A673 (cell line): ENCODE data around the gene MRPL52. TPM values are rescaled to one million over a fixed set of nuclear protein-coding genes. Genes with fewer than 3 reads are reported as not detected.

Experiments used
- BruUV-seq: library from RNA; stranded (reverse); fragments of 400-500 nt; replicated peaks from 2 replicates; lab custom pipeline; 2021; lab: Mats Ljungman, UMichigan
- CTCF ChIA-PET: fragments of 300-600 bp; sonication (Branson Sonifier 250); formaldehyde crosslinking; loops from one replicate; lab custom pipeline; 2022; ENCODE audit warnings: antibody characterized with exemption; lab: Charles Lee
- POLR2A ChIA-PET: fragments of 300-600 bp; sonication (Branson Sonifier 250); formaldehyde crosslinking; loops from one replicate; lab custom pipeline; 2022; ENCODE audit warnings: antibody characterized with exemption; ENCODE audit not compliant: low non-redundant PET; lab: Charles Lee
- DNase-seq: peaks from one replicate; pipeline ENCODE4 v3.0.0-alpha.2; 2015; ENCODE audit warnings: low spot score
- H3K27ac ChIP-seq: fragments of 200-600 bp; sonication (generic); 2 replicates; pipeline ENCODE4 v1.5.1; 2016; ENCODE audit warnings: mixed run types, low read depth, mild to moderate bottlenecking, mixed read lengths, antibody characterized with exemption, low read length; ENCODE audit not compliant: poor library complexity, severe bottlenecking
- H3K27me3 ChIP-seq: fragments of 200-600 bp; sonication (generic); replicated peaks from 2 replicates; pipeline ENCODE4 v1.6.1; 2017; ENCODE audit warnings: mixed run types, low read depth, mild to moderate bottlenecking, mixed read lengths, antibody characterized with exemption, low read length; ENCODE audit not compliant: insufficient read depth, poor library complexity
- H3K36me3 ChIP-seq: fragments of 200-600 bp; sonication (generic); 2 replicates; pipeline ENCODE4 v1.6.1; 2016; ENCODE audit warnings: mixed run types, mild to moderate bottlenecking, mixed read lengths, antibody characterized with exemption, low read length; ENCODE audit not compliant: insufficient read depth, poor library complexity, severe bottlenecking
- H3K4me1 ChIP-seq: fragments of 200-600 bp; sonication (generic); 2 replicates; pipeline ENCODE4 v1.6.1; 2017; ENCODE audit warnings: mixed run types, mild to moderate bottlenecking, mixed read lengths, antibody characterized with exemption, low read length; ENCODE audit not compliant: insufficient read depth, poor library complexity, severe bottlenecking
- H3K4me3 ChIP-seq: fragments of 200-600 bp; sonication (generic); 2 replicates; pipeline ENCODE4 v1.5.1; 2016; ENCODE audit warnings: low read depth, mixed run types, mild to moderate bottlenecking, mixed read lengths, low read length; ENCODE audit not compliant: poor library complexity, severe bottlenecking
- H3K9me3 ChIP-seq: fragments of 200-600 bp; sonication (generic); 2 replicates; pipeline ENCODE4 v1.6.1; 2016; ENCODE audit warnings: mixed run types, low read depth, mild to moderate bottlenecking, mixed read lengths, antibody characterized with exemption, low read length; ENCODE audit not compliant: poor library complexity, severe bottlenecking
- CTCF ChIP-seq: fragments of 300-800, 200-600 bp; sonication (generic); conservative IDR thresholded peaks from 2 replicates; pipeline ENCODE4 v1.5.1; 2017; ENCODE audit warnings: low read depth, mild to moderate bottlenecking, antibody characterized with exemption, low read length, moderate library complexity, mixed read lengths
- EZH2 ChIP-seq: fragments of 200-600 bp; sonication (generic); IDR thresholded peaks from 2 replicates; pipeline ENCODE4 v1.6.1; 2017; ENCODE audit warnings: borderline replicate concordance, low read depth, mild to moderate bottlenecking, mixed read lengths, antibody characterized with exemption, low read length; ENCODE audit not compliant: poor library complexity, severe bottlenecking
- intact Hi-C: fragments of 100-400 bp; cut with micrococcal nuclease; formaldehyde crosslinking; loops from one replicate; pipeline ENCODE4 v1.10.0; 2022; ENCODE audit not compliant: unreplicated experiment
- total RNA-seq: library from RNA; stranded (reverse); gene quantifications from 2 replicates; pipeline ENCODE4 v1.2.3, GENCODE V29; 2021

Gene MRPL52
- total RNA-seq, 1 experiment from 2014 or later, result 187 TPM

- Histone ChIP-seq H3K4me1 (no peaks in the 10 kb centered on the region), H3K27me3 (no peaks in the 10 kb centered on the region), H3K4me3 (no peak overlapping the region), H3K36me3 (no peaks in the 10 kb centered on the region), H3K9me3 (no peaks in the 10 kb centered on the region), H3K27ac (no peak overlapping the region)
- DNase-seq, result no peak
- TF ChIP-seq CTCF (no peak), EZH2 (no peak)
- CTCF ChIA-PET, result no interaction called here
- intact Hi-C loops, result no loop called here
- no TSS peak for BruUV-seq
- POLR2A ChIA-PET, result no interaction called here
Observed at GRCh38 chr14:22800346-22800745, 29.3 kb upstream of the MRPL52 start.

GRCh38 chr14:22801716-22802115 is 28.0 kb upstream of the MRPL52 start:
- intact Hi-C loops, result no loop called here
- no peak for DNase-seq
- Histone ChIP-seq H3K36me3 (no peaks in the 10 kb centered on the region), H3K27me3 (no peaks in the 10 kb centered on the region), H3K4me3 (no peak overlapping the region), H3K27ac (no peak overlapping the region), H3K4me1 (no peaks in the 10 kb centered on the region), H3K9me3 (no peaks in the 10 kb centered on the region)
- no TSS peak for BruUV-seq
- CTCF ChIA-PET, result no interaction called here
- TF ChIP-seq CTCF (no peak), EZH2 (no peak)
- POLR2A ChIA-PET, result no interaction called here

GRCh38 chr14:22802860-22803686 is 26.6 kb upstream of the MRPL52 start:
- TF ChIP-seq CTCF (no peak), EZH2 (no peak)
- BruUV-seq, result no TSS peak
- POLR2A ChIA-PET, result no interaction called here
- no peaks in the 10 kb centered on the region for H3K9me3 ChIP-seq
- CTCF ChIA-PET, result interaction anchor here (0.6 kb wide), 1 partner anchor 293 kb away, joined by 3 read pairs; no protein-coding TSS in a partner anchor
- intact Hi-C loops, result no loop called here
- no peak overlapping the region for H3K4me3 ChIP-seq
- H3K4me1 ChIP-seq, result no peaks in the 10 kb centered on the region
- H3K36me3 ChIP-seq, result no peaks in the 10 kb centered on the region
- DNase-seq, result no peak
- H3K27ac ChIP-seq, result no peak overlapping the region
- H3K27me3 ChIP-seq, result no peaks in the 10 kb centered on the region
